Measurements from ENCODE around the gene HAO2.

The HAO2 gene

DNA sequence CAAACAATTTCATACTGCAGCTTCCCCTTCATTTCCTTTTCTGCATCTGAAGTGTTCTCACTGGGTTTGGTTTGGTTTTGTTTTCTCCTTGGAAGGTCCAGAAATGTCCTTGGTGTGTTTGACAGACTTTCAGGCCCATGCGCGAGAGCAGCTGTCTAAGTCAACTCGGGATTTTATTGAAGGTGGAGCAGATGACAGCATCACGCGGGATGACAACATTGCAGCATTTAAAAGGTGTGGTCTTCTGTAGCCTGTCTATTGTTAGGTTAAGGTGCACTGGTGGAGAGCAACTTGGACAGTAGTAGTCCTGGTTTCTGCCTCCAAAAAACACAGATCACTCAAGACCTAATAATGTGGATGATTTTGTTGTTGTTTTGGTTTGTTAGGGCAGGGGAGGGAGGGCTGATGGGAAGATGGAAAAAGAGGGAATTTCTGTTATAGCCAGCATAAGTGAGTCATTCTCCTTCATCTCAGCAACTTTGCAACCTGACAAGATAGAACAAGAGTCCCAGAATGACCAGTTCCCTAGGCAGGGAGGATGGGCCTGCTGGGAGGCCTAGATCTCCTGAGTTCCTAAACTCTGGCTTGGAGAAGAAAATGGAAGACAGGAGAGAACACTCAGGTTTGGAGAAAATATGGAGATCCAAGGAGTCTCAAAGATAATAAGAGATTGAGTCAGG lies 12.5 kb downstream of the HAO2 start:
- no peak for DNase-seq

DNA sequence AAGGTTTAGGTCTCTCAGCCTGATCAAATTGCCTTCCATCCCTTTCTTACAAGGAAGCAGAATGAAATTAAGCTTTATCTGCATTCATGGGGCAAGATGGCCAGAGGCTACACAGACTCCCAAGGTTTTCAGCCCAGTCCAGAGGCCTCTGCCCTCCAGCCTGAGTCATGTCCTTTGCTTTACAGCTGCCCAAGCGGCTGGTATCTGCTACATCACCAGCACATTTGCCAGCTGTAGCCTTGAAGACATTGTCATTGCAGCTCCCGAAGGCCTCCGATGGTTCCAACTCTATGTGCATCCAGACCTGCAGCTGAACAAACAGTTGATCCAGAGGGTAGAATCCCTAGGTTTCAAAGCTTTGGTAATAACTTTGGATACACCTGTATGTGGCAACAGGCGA lies 16.0 kb downstream of the HAO2 start:
- DNase-seq = no peak

DNA sequence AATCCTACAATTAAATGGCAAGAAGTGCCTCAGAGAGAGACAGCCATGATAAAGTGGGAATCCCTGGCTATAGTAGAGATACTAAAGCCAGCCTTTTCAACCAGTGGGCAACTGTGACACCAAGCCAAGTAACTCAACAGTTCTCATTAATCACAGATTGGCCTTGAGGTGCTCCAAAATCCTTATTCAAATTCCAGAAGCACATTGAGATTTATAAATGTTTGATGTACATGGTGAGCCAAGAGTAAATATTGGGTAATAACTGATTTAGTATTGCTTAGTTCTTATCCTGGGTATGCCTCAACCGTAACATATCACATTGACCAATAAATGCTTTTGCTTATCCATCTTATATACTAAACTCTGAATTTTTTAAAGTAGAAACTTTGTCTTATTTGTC lies 17.1 kb downstream of the HAO2 start:
- no peak for DNase-seq

DNA sequence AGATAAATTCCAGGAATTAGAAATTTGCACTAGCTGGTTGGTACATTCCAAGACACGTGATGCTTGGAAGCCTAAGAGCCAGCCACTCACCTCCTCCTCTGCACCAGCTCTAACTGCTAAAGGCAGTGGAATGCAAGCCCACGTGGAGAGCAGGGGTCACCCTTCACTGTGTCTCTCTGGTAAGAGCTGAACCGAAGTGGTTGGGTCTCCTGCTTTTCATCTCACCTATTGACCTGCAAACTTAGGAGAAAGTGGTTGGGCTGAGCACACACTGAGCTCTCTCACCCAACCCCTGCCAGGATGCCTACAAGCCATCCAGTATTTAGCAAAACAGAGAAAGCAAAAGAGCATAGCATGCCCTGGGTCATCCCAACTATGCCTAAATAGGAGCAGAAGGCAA lies 19.3 kb downstream of the HAO2 start:
- DNase-seq = no peak

DNA sequence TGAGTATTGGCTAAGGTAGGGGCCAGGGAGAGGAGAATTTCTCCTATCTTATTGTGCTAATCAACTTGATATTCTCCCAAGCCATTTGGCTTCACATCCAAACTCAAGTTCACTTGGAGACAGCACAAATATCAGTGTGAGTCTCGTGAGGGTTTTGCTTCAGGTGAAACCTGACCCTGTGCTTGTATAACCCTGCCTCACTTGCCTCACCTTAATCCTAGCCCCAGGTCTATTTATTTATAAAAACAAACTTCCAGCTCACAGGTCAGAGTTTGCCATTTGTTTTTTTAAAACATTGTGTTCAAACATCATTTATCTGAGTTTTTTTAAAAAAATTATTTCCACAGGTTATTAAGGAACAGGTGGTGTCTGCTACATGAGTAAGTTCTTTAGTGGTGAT lies 19.9 kb downstream of the HAO2 start:
- no peak for DNase-seq

DNA sequence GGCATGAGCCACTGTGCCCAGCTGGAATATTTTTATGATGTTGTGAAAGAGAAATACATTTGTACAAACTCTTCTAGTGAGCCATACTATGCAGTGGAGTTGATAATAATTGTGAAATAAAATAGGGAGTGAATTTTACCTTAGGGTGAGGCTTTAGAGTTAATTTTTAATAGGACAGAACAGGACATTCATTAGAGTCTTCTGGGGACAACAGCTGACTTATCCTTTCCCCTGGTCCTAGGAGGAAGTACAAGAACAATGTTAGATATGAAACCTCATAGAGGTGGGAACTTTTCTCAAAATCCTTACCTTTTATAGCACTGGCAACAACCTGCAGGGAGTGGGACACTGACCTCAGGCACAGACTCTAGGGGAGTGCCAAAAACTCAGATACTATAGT lies 21.9 kb downstream of the HAO2 start:
- DNase-seq = no peak

DNA sequence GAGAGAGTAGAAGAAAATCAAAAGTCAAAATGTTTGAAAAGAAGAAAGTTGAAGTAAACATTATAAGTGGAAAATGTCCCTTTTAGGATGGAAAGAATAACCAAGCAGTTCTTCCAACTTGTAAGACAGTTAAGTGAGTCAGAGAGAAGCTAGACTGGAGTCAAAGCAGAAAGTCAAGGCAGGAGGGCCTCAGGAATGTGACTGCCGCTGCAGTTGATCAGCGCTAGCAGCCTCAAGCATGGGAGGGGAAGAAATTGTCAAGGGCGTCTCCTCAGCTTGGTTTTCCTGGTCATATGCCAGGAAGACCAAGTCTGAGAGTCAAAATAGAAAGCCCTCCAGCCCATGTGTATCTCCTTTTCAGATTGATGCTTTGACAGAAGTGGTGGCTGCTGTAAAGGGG lies 23.2 kb downstream of the HAO2 start:
- DNase-seq = no peak

- no peak for DNase-seq
Measured at GRCh38 chr1:119394085-119394484, 25.5 kb downstream of the HAO2 start.

GRCh38 chr1:119396982-119397381 lies 28.4 kb downstream of the HAO2 start:
- DNase-seq = no peak

DNA sequence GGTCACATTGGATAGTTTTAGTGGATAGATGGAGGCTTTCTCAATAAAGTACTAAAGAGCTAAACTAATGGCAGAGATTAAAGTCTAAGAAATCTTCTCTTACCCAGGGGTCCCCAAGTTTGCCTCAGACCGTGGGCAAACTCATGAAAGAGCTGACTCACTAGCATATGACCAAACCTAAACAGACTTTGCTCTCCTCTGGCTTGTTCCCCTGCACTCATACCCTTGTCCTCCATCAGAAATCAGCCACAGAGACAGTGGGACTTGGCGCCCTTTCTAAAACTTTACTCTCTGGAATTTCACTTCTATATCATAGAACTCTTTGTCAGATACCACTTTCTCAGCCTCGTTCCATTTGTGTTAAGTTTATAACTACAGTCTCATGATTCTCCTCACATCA lies 29.4 kb downstream of the HAO2 start:
- DNase-seq = no peak

GRCh38 chr1:119404736-119405135 lies 36.2 kb downstream of the HAO2 start:
- DNase-seq = no peak

DNA sequence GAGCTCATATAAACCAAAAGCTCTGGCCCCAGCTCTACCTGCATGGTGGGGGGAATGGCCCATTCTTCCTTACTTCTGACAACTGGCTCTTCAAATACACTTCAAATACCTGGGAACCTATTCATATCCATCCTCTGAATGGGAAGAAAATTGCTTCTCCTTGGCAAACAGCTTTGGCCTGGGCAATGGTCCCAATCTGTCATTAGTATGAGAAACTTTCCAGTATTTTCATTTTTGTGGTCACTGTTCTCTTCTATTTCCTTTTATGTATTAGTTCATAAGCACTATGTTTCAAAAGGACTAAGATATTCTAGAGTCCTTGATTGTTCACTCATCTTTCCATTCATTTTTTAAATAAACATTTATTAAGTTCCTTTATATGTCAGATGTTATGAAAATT lies 41.1 kb downstream of the HAO2 start:
- no peak for DNase-seq

GRCh38 chr1:119410961-119411360 lies 42.4 kb downstream of the HAO2 start:
- DNase-seq = no peak

DNA sequence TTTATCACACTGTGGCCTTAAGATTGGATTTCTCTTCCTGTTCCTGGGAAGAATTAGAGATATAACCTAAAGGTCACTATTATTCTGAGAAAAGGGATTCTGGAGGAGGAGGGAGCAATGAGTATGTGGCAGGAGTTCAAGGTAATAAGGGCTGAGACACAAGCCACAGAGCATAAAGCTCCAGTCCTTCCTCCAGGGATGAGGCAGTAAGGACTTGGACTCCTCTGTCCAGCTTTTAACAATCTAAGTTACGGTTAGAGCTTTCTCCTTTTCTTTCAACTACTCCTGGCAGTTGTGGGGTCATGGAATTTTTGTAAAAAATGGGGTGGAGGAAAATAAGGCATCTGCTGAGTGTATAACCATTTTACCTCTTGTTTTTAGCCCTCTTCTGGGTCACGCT lies 46.4 kb downstream of the HAO2 start, which contains the start of gene HSD3B2:
HSD3B2 (plus strand) TSS at position 201 of the 400 bp plus-strand sequence. CDS start 270 bp downstream, outside the sequence.
- DNase-seq = no peak

- DNase-seq = no peak
Measured at GRCh38 chr1:119416006-119416640, 47.5 kb downstream of the HAO2 start.

DNA sequence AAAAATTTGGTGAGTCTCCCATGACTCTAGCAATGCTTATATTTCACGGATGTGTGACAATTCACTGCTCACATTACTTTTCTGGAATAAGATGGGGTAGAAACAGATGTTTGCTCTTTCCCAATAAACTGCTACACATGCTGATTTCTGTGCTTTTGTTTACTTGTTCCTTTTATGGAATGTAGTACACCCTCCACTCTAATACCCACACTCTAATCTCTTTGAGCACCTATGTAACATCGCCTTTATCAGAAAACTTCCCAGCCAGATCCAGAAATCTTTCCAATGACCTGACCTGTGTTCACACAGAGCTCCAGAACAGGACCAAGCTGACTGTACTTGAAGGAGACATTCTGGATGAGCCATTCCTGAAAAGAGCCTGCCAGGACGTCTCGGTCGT lies 50.5 kb downstream of the HAO2 start:
- no peak for DNase-seq

- no peak for DNase-seq
Measured at GRCh38 chr1:119420638-119421037, 52.1 kb downstream of the HAO2 start.

GRCh38 chr1:119422631-119423030 lies 54.0 kb downstream of the HAO2 start:
- no peak for DNase-seq

- DNase-seq = no peak
Measured at GRCh38 chr1:119428991-119429390, 60.4 kb downstream of the HAO2 start.

GRCh38 chr1:119429687-119430086 lies 61.1 kb downstream of the HAO2 start:
- no peak for DNase-seq

GRCh38 chr1:119430486-119430885 lies 61.9 kb downstream of the HAO2 start:
- no peak for DNase-seq

DNA sequence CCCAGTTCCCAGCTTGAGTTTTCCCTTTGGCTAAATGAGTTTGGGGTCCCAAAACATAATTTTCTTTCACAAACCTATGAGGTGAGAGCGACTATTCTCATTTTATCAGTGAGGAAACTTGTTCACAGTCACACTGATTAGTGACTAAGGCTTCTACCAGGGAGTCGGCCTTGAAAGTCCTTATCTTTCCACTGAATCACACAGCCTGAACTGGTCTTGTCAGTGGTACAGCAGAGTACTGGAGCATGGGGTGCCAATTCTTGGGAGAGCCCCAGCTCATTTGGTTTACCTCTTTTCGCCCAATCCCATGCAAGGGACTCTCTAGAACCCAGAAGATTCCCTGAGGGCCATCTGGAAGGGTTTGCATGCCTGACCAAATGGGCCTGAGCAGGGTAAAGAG lies 63.3 kb downstream of the HAO2 start:
- no peak for DNase-seq

DNA sequence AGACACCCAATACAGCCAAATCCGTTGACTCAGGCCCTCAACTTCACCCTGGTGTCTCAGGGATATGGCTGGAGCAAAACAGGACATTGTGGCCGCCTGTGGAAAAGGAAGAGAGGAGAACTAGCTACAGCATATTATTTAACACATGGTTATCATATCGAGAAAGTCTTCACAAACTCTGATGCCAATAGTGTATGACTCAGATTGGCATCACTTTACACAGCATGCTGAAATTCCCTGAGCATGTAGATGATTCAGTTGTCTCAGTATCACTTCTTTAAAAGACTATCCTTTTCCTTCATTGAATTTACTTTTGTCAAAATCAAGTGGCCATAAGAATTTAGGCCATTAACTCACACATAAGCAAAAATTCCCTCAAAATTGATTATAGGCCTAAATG lies 66.5 kb downstream of the HAO2 start:
- no peak for DNase-seq

DNA sequence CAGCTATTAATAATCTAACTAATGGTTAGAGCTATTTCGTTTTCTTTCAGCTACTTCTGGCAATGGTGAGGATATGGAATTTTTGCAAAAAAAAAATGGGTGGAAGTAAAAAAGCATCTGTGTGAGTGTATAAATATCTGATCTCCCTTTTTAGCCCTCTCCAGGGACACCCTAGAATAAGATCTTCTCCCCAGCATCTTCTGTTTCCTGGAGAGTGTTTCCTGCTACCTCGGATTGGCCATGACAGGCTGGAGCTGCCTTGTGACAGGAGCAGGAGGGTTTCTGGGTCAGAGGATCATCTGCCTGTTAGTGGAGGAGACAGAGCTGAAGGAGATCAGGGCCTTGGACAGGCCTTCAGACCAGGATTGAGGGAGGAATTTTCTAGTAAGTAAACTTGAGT lies 70.2 kb downstream of the HAO2 start:
- no peak for DNase-seq

DNA sequence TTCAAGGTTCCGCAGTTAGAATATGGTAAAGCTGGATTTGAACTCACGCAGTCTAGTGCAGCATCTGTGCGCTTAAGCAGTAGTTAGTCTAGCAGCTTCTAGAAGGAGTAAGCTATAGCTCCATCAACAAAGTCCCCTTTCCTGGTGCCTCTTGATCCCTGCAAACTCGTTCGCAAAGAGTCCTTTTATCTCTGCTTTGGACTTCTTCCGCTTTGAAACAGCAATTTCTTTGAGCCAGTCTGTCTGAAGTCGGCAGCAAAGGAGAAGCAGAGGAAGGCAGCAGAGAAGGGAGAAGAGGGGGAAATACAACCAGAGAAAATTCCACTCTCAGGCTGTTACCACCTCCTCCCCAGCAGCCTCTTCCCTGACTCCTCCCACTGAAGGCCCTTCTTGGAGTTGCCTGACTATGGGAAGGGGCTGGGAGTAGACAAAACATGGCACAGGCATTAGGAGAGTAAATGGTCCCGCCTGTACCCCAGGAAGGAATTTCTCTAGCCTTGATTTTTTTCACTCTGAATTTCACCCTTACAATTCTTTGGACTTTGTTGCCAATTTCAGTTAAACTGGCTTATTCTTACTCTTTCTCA lies 72.2 kb downstream of the HAO2 start:
- no peak for DNase-seq

Measured in kidney glomerular epithelial cell (primary cell).